CD4-positive, alpha-beta T cell treated with Interleukin-21 for 1 hour (primary cell): ENCODE measurements around the gene COPA.

Source experiments
- DNase-seq: peaks from one replicate; pipeline ENCODE4 v3.0.0-alpha.2; 2020

Gene COPA

GRCh38 chr1:160264795-160265307 is 78.2 kb downstream of the COPA start:
- DNase-seq, result no peak

GRCh38 chr1:160261893-160262794 is 80.9 kb downstream of the COPA start, which contains the start of gene DCAF8:
TSS of gene DCAF8 (minus strand) at chr1:160262549. CDS start at chr1:160244008, 18,541 bp downstream.
- peak; percentile 99 for DNase-seq

- peak; percentile 87 for DNase-seq
Measured at GRCh38 chr1:160261556-160261892, 81.5 kb downstream of the COPA start.

GRCh38 chr1:160260406-160261382 is 82.4 kb downstream of the COPA start:
- peak; percentile 14 for DNase-seq

GRCh38 chr1:160258177-160258798 is 84.8 kb downstream of the COPA start:
- DNase-seq, result no peak

GRCh38 chr1:160257411-160258015 is 85.5 kb downstream of the COPA start:
- no peak for DNase-seq

GRCh38 chr1:160256396-160257046 is 86.5 kb downstream of the COPA start:
- DNase-seq, result no peak

GRCh38 chr1:160255781-160256300 is 87.2 kb downstream of the COPA start:
- no peak for DNase-seq

GRCh38 chr1:160251687-160252526 is 91.1 kb downstream of the COPA start:
- DNase-seq, result peak; percentile 77

- no peak for DNase-seq
Measured at GRCh38 chr1:160251011-160251410, 92.0 kb downstream of the COPA start.

GRCh38 chr1:160247053-160247452 is 96.0 kb downstream of the COPA start:
- no peak for DNase-seq

- no peak for DNase-seq
Measured at GRCh38 chr1:160245434-160245833, 97.6 kb downstream of the COPA start.

GRCh38 chr1:160244209-160244608 is 98.8 kb downstream of the COPA start:
- no peak for DNase-seq

- DNase-seq, result no peak
Measured at GRCh38 chr1:160243767-160244166, 99.3 kb downstream of the COPA start.

GRCh38 chr1:160239582-160240299 is 103.3 kb downstream of the COPA start:
- no peak for DNase-seq
